IPS-11a (cell line): ENCODE data around the gene SIGLEC9.

Experiments
- H3K4me3 ChIP-seq: one replicate; pipeline ENCODE4 v1.5.1; 2013; ENCODE audit warnings: low read depth, low read length, control low read depth

Gene SIGLEC9

DNA sequence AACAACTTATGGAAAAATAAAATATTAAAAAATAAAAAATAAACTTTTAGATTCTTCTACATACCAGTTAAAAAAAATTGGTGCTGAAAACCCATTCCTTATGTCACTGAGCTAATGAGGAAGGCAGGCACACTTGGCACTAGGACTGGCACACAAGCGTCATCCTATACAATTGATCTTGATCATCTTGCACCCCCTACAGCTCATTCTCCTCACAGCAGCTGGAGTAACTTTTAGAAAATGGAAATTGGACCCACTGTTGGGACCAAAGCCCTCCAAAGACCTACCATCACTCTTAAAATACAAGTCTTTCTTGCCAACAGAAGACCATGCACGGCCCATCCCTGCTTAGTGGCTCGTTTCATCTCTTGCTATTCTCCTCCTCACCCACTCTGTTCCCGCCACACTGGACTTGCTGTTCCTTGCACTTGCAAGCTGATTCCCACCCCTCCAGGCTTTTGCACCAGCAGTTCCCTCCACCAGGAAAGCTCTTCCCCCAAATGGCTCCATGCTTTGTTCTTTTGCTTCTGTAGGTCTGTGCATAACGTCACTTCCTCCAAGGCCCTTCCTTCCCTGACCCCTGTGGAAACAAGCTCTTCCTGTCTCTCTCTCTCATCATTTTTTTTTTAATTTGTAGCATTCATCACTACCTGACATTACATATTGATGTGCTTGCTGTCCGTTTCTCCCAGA is 28.1 kb upstream of the SIGLEC9 start:
- no peak overlapping the region for H3K4me3 ChIP-seq

DNA sequence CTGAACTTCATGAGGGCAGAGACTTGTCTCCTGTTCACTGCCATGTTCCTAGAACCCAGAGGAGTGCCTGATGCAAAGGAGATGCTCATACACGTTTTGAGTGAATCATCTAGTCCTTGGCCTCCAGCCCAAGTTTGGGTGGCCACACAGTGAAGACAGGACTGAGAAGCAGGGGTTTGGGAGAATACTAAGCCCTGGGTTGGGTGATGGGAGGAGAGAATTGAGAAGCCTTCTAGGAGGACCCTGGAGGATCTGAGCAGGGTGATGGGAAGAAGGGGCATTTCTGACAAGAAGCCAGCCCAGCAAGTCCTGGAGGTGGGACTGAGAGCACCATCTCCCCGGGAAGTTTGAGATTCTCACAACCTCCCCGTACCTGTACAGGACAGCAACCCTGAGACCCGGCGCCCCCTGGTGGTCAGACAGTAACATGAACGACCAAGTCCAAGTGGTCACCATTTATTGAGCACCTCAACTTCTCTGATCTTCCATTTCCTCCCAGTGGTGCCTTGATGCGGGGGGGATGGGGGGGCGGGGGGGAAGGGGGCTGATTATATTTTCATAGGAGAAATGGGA is 27.5 kb upstream of the SIGLEC9 start:
- no peak overlapping the region for H3K4me3 ChIP-seq

DNA sequence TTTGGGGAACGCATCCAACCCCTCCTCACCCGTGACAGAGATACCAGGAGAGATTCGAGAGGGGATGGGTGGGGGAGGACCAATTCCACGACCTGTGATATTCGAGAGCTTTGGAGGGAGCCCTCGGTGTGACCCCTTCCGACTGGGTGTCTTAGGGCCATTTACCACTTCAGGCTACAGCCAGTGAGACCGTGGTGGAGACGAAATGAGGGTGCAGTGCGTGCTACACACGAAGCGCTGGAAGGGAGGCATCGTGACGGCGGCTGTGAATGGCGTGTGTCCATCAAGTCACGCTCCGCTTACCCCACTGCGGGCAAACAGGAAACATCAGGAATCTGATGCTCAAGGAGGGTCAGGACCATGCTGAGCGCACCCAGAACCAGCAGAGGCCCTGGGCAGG is 26.9 kb upstream of the SIGLEC9 start:
- no peak overlapping the region for H3K4me3 ChIP-seq

DNA sequence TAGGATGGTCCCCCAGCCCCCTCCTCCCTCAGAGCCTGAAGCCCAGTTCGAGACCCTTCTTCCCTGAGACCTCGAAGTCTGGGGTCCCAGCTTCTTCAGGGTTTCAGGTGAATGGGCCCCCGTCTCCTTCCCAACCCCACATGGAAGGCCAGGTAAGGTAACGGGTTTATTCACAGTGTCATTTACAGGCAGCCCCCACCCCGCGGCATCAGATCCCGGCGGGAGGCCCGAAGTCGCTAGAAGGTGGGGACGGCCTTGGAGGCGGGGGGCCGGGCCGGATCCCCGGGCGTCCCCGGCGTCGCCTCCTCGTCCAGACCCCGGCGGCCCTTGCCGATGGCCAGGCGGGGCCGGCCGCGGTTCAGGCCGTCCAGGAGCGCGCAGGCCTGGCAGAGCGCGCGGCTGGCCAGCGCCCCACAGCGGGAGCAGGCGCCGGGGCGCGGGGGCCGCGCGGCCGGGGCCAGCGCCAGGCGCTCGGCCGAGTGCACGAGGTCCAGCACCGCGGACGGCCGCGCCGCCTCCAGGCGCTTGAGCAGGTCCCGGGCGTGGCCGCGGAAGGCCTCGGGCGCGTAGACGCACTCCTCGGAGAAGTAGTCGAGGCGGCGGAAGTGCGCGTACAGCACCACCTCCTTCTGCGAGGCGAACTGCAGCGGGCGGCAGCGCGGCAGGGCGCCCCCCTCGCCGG is 26.2 kb upstream of the SIGLEC9 start:
- no peak overlapping the region for H3K4me3 ChIP-seq

DNA sequence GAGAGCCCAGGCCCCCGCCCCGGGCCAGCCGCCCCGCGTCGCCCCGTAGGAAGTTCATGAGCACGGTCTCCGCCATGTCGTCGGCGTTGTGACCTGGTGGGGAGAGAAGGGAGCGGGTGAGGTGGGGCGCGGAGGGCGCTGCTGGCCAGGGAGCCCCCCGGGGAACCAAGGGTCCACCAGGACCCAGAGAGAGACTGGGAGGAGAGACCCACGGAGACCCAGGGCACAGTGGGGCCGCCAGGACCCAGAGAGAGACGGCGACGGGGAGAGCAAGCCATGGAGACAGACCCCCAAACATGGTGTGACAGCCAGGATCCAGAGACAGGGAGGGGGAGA is 25.7 kb upstream of the SIGLEC9 start:
- no peak overlapping the region for H3K4me3 ChIP-seq

DNA sequence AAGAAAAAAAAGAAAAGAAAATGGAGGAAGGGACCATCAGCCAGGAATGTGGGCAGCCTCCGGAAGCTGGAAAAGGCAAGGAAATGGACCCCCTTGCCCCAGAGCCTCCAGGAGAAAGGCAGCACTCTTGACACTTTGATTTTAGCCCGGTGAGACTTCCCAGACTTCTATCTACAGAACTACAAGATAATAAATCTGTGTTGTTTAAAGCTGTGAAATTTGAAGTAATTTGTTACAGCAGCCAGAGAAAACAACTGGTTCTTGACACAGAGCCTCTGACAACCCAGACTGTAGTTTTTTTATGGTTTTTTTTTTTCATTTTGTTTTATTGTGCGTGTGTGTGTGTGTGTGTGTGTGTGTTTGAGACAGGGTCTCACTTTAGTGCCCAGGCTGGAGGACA is 24.1 kb upstream of the SIGLEC9 start:
- H3K4me3 ChIP-seq, result no peak overlapping the region

DNA sequence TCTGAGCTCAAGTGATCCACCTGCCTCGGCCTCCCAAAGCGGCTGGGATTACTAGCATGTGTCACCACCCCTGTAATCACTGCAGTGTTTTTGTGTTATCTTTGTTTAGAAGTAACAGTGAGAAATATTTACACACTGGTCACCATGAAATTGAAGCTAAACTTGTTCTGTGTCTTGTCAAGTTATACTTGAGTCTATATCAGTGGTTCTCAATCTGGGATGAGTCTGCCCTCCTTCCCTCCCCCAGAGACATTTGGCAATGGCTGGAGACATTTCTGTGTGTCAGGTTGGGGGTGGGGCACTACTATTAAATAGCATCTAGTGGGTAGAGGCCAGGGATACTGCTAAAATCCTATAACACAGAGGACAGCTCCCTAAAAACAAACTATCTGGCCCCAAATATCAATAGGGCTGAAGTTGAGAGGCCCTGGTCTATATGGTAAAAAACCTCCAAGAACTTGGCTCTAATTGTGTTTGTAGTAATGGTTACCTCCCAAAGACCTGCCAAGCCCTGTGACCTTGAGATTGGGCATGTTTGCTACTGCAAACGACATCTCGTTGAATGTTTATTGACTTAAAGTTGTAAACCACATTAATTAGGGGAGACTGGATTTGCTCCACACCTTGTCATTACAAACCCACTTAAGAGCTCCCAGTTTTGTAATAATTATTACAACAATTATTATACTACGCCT is 23.4 kb upstream of the SIGLEC9 start:
- H3K4me3 ChIP-seq, result no peak overlapping the region

DNA sequence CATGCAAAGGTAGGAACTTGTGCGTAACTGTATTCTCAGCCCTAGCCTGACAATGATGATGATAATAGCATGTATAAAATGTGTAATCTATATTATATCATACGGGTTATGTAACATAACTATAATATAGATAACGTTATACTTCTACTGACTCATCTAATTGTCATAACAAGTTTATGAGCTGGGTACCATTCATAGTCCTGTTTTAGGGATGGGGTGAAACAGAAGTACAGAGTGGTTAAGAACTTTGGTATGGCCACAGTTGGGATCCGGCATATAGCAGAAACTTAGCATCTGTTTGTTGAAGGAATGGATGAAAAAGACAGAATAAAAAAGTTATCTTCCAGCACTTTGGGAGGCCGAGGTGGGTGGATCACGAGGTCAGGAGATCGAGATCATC is 21.7 kb upstream of the SIGLEC9 start:
- H3K4me3 ChIP-seq, result no peak overlapping the region

DNA sequence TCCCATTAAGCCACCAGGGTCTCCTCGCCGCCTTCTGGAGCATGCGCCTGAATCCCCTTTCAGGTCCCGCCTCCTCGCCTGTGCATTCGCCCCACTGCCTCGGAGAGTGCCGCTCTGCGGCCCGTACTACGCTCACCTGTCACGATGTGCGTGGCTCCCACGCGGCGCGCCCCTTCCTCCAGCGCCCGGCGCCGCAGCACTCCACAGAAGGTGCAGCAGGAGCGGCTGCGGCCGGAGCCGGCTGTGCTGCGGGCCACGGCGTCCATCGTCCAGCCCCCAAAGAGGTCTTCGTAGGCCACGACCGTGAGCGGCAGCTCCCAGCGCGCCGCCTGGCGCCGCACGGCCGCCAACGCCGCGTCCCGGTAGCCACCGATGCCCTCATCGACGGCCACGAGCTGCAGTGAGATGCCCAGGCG is 20.8 kb upstream of the SIGLEC9 start:
- no peak overlapping the region for H3K4me3 ChIP-seq

DNA sequence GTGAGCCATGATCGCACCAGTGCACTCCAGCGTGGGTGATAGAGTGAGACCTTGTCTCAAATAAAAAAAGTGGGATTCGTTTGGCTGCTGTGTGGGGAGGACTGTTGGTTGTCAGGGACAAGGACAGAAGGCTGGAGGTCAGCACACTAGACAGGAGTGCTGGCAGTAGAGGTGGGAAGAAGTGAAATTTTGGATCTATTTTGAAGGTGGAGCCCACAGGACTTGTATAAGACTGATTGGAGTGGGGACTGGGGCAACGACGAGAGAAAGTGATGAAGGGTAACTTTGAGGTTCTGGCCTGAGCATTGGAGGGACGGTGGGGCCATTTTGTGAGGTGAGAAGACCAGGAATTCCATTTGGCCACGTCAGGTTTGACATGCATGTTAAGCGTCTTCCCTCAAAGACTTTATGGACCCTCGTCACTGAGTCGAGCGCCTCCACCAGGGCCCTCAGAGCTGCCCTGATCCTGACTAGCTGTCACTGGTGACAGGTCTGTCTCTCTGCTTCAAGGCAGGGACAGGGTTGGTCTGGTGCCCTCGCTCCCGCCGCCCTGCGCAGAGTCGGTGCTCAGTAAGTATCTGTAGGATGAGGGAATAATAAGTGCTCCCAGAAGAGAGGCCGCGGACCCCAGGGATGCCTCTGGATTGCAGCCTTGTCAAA is 17.2 kb upstream of the SIGLEC9 start:
- peak overlapping the region; percentile 93 for H3K4me3 ChIP-seq

DNA sequence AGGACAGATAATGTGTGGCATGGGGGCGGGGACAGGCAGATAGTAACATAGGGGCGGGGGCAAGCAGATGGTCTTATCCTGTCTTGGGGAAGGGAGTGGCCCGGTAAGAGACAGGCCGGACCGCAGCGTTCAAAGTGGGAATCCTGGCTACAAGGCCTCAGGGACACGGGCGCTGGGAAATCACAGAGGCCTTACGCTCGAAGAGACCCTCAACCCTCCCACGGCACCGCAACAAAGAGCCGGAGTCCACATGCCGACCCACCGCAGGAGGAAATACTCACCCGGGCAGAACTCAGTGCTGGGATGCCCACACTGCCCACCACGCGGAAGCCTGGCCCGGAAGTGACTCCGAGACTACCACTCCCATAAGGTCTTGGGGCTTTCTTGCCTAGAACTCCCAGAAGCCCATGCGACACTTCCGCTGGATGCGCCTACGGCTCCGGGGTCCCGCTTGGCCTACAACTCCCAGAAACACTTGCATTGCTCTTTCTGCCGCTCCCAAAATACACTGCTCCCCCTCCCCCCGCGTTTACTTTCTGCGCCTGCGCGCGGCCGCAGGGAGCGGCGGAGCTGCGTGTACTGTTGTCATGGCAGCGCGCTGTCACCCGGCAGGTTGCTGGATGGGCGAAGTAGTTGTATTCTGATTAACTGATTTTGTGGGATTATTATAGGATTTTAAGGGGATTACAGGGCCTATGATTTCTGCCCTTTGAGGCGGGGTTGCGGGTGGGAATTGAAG is 16.5 kb upstream of the SIGLEC9 start, which contains the start of gene CTU1:
Gene CTU1, minus strand, starts transcription at position 344 of the 739 bp plus-strand sequence. CDS start 3,840 bp downstream, outside the sequence.
- H3K4me3 ChIP-seq, result peak within 1 kb of the TSS; percentile 93

DNA sequence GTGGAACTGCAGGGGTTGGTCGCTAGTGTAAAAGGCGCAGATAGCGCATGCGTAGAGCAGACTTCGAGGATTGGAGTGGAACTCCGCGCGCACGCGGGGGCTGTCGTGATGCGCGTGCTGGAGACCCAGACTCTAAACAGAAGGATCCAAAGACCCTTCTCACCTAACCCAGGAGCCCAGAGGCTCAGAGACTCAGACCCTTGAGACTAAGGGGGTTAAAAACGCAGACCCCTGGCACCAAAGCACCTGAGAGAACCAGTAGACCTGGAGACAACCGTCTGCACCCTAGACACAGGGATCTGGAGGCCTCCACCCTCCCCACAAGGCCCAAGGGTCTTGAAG is 15.9 kb upstream of the SIGLEC9 start:
- peak overlapping the region; percentile 93 for H3K4me3 ChIP-seq

DNA sequence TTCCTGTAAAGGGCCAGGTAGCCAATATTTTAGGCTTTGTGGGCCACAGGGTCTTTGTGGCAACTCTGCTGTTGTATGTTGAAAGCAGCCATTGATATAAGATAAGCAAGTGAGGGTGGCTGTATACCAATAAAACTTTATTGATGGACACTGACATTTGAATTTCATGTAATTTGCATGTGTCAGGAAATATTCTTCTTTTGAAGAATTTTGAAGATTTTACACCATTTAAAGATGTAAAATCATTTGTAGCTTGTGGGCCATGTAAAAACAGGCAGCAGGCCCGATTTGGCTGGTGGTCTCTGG is 14.1 kb upstream of the SIGLEC9 start:
- H3K4me3 ChIP-seq, result no peak overlapping the region

DNA sequence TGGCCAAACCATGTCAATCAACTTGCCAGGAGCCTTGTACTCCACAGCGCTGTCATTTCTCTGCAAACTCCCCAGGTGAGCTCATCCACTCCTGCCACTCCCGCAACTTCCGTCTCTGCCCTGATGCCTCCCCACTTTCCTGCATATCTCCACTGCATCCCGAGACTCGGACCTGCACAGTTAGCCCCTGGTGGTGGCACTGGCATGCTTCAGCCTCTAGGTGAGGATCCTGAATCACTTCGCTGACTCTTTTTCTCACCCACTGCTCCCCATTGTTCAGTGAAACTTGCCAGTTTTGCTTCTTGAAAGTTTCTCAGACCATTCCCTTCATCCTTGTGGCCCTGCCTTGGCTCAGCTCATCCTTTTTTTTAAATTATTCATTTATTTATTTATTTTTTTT is 13.1 kb upstream of the SIGLEC9 start:
- no peak overlapping the region for H3K4me3 ChIP-seq

DNA sequence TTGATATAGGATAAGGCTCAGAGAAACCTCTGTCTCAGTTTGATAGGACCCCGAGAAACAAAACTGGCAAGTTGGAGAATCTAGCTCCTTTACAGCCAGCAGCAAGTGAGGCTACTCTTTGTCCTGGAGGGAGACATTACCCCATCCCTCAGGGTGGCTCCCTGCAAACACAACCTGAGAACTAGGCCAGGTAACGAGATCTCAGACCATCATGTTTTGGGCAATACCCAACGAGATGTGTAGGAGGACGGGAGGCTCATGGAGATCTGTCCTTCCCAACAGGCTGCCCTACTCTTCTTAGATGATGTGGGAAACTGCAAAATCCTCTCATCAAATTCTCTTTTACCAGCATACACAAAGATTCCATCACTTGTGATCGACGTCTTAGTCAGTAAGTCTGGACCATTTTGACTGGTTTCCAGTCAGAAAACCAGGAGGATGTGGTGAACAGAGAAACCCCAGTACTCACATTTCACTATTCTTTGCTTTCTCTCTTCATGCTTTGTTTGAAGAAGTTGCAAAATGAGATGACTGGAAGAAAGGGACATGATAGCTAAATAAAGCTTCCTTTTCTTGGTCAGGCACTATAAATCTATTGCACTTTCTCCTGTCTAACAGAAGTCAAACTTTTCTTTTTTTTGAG is 10.5 kb upstream of the SIGLEC9 start:
- H3K4me3 ChIP-seq, result no peak overlapping the region

DNA sequence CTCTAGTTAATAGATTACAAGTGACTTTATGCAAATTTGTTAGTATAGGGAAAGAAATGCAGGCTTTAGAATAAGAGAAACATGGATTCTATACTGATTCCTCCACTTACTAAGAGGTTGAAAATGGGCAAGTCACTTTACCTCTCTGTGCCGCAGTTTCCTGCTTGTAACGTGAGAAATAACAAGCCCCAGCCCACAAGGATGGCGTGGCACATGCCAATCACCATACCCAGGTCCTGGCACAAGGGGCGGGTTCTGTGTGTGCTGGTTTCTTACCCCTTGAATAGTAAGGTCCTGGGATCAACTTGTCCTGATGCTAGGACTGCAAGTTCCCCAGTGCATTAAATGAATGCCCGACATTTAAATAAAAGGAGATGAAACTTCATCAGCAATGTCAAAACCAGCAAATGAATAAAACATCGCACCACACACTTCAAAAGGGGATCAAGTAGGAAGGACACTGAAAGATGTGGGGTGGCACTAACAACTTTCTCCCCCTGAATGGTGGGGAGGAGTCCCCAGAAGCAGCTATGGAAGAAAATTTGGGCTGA is 7.9 kb upstream of the SIGLEC9 start:
- no peak overlapping the region for H3K4me3 ChIP-seq

DNA sequence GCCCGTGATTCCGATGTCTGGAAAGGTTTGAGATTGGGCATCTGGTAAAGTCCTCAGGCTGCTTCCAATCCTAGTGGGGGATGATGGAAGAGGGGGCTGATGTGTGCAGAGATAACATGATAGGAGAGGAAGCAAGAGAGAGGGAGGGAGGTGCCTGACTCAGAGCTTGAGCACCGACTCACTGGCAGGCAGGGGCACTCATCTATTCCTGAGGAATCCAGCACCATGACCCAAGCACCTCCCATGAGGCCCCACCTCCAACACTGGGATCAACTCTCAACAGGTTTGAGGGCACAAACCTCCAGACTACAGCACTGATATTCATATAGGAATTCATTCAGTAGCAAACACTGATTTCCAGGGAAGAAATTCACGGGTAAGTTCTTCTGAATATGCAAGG is 5.6 kb upstream of the SIGLEC9 start:
- H3K4me3 ChIP-seq, result no peak overlapping the region

DNA sequence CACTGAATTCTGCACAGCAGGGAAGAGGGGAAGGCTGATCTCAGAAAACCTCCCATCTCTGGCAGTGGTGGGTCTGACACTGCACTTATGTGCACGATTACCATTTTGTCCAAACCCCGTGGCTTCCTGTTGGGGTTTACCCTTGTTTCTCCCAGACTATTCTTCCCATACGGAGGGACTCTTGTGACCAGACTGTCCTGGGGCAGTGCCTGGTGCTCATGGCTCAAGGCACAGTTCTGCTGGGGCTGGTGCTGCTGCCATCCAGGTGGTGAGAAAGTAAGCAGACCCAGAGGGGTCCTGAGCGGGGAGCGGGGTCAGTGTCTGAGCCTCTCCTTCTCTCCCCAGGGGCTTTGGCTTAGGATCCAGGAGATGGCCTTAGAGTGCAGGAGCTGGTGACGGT is 5.1 kb upstream of the SIGLEC9 start:
- no peak overlapping the region for H3K4me3 ChIP-seq

DNA sequence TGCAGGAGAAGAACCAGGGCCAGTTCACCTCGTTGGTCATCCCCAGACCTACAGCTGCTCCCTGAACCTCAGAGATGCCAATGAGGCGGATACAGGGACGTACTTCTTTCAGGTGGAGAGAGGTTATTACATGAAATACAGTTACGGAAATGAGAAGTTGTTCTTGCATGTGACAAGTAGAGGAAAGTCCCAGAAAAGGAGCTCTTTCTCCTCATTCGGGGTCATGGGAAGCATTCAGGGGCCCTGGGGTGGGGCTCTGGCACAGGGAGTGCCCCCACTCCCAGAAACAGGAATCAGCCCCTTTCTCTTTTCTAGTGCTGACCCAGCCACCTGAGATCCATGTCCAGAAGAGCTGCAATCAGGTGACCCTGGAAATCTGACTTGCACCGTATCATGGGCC is 4.5 kb upstream of the SIGLEC9 start:
- H3K4me3 ChIP-seq, result no peak overlapping the region

DNA sequence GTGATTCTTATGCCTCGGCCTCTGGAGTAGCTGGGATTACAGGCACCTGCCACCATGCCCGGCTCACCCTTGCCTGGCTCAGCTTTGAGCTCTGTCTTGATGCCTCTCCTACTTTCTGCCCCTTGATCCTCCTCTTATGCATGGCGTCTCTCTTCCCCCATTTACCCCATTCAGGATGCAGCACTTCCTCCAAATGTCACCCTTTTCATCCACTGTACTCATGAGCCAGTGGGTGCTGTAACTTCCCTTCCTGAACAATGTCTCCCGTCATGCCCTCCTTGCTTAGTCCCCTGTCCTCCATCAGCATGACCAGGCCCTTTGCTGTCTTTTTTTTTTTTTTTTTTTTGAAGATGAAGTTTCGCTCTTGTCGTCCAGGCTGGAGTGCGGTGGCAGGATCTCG is 3.4 kb upstream of the SIGLEC9 start:
- H3K4me3 ChIP-seq, result no peak overlapping the region
